Ramos (cell line): ENCODE results near the gene ACCS.

ENCODE experiments used
- in situ Hi-C: fragments of 300-500 bp; cut with MboI; formaldehyde crosslinking; loops from one replicate; pipeline ENCODE4 v1.14.3; 2022; ENCODE audit warnings: low sequenced_read_pairs; ENCODE audit not compliant: unreplicated experiment

Gene ACCS

GRCh38 chr11:44083906-44084305 lies 17.8 kb downstream of the ACCS start:
- in situ Hi-C loops: no loop called here

GRCh38 chr11:44085330-44085729 lies 19.3 kb downstream of the ACCS start:
- in situ Hi-C loops: no loop called here

GRCh38 chr11:44088377-44088776 lies 22.3 kb downstream of the ACCS start:
- in situ Hi-C loops: no loop called here

GRCh38 chr11:44088871-44089270 lies 22.8 kb downstream of the ACCS start:
- in situ Hi-C loops: no loop called here

GRCh38 chr11:44090539-44090938 lies 24.5 kb downstream of the ACCS start:
- in situ Hi-C loops: loop anchor here (10.0 kb wide), 1 partner anchor 444 kb away; no protein-coding TSS in a partner anchor

GRCh38 chr11:44094260-44094868 lies 28.3 kb downstream of the ACCS start:
- in situ Hi-C loops: loop anchor here (10.0 kb wide), 1 partner anchor 440 kb away; no protein-coding TSS in a partner anchor

- in situ Hi-C loops: loop anchor here (10.0 kb wide), 1 partner anchor 439 kb away; no protein-coding TSS in a partner anchor
Observed at GRCh38 chr11:44095506-44096359, 29.7 kb downstream of the ACCS start, which contains the start of gene EXT2. Gene EXT2, plus strand, starts transcription at chr11:44095678. Its CDS starts 12,035 bp downstream, at chr11:44107713.

- in situ Hi-C loops: loop anchor here (10.0 kb wide), 1 partner anchor 438 kb away; no protein-coding TSS in a partner anchor
Observed at GRCh38 chr11:44096360-44097185, 30.5 kb downstream of the ACCS start.

GRCh38 chr11:44097821-44098220 lies 31.8 kb downstream of the ACCS start:
- in situ Hi-C loops: loop anchor here (10.0 kb wide), 1 partner anchor 437 kb away; no protein-coding TSS in a partner anchor

GRCh38 chr11:44101098-44101497 lies 35.0 kb downstream of the ACCS start:
- in situ Hi-C loops: no loop called here

GRCh38 chr11:44104481-44105294 lies 38.6 kb downstream of the ACCS start:
- in situ Hi-C loops: no loop called here

GRCh38 chr11:44108260-44108659 lies 42.2 kb downstream of the ACCS start:
- in situ Hi-C loops: no loop called here

GRCh38 chr11:44110231-44110679 lies 44.2 kb downstream of the ACCS start:
- in situ Hi-C loops: no loop called here

- in situ Hi-C loops: no loop called here
Observed at GRCh38 chr11:44112091-44112821, 46.2 kb downstream of the ACCS start.

- in situ Hi-C loops: no loop called here
Observed at GRCh38 chr11:44113018-44113417, 46.9 kb downstream of the ACCS start.

GRCh38 chr11:44113572-44113971 lies 47.5 kb downstream of the ACCS start:
- in situ Hi-C loops: no loop called here

- in situ Hi-C loops: no loop called here
Observed at GRCh38 chr11:44116234-44116830, 50.3 kb downstream of the ACCS start.

- in situ Hi-C loops: no loop called here
Observed at GRCh38 chr11:44120169-44120568, 54.1 kb downstream of the ACCS start.
